H9 (cell line): ENCODE measurements around the gene SLC22A2. TPM values are rescaled to one million over a fixed set of nuclear protein-coding genes. Genes with fewer than 3 reads are reported as not detected.
A peak's percentile ranks its signal among the peaks of the same experiment; 100 is the strongest.

ENCODE experiments used
- DNase-seq: peaks from one replicate; pipeline ENCODE4 v3.0.0-alpha.2; 2017
- H2AFZ ChIP-seq: one replicate; pipeline ENCODE4 v1.6.1; 2013; ENCODE audit warnings: mild to moderate bottlenecking, low read length, control low read depth, moderate library complexity
- H2AK5ac ChIP-seq: 2 replicates; pipeline ENCODE4 v1.6.1; 2013; ENCODE audit warnings: low read length, control low read depth, mixed read lengths; ENCODE audit not compliant: insufficient read length
- H2BK120ac ChIP-seq: one replicate; pipeline ENCODE4 v1.6.1; 2013; ENCODE audit warnings: low read depth, mild to moderate bottlenecking, low read length, control low read depth, inconsistent platforms; ENCODE audit not compliant: poor library complexity, severe bottlenecking
- H2BK12ac ChIP-seq: 2 replicates; pipeline ENCODE4 v1.6.1; 2013; ENCODE audit warnings: low read length, control low read depth, mixed read lengths, low read depth; ENCODE audit not compliant: insufficient read length
- H2BK15ac ChIP-seq: 2 replicates; pipeline ENCODE4 v1.6.1; 2013; ENCODE audit warnings: low read depth, low read length, control low read depth
- H2BK20ac ChIP-seq: one replicate; pipeline ENCODE4 v1.6.1; 2013; ENCODE audit warnings: low read depth, mild to moderate bottlenecking, low read length, control low read depth, inconsistent platforms; ENCODE audit not compliant: poor library complexity, severe bottlenecking
- H2BK5ac ChIP-seq: 2 replicates; pipeline ENCODE4 v1.6.1; 2013; ENCODE audit warnings: low read length, control low read depth, mixed read lengths; ENCODE audit not compliant: insufficient read length
- H3K14ac ChIP-seq: 2 replicates; pipeline ENCODE4 v1.6.1; 2013; ENCODE audit warnings: low read length, control low read depth; ENCODE audit not compliant: insufficient read depth
- H3K18ac ChIP-seq: 2 replicates; pipeline ENCODE4 v1.6.1; 2013; ENCODE audit warnings: low read depth, mild to moderate bottlenecking, mixed read lengths, low read length, control low read depth; ENCODE audit not compliant: insufficient read length
- H3K23ac ChIP-seq: 2 replicates; pipeline ENCODE4 v1.6.1; 2013; ENCODE audit warnings: low read length, control low read depth, mixed read lengths, low read depth; ENCODE audit not compliant: insufficient read length
- H3K23me2 ChIP-seq: 2 replicates; pipeline ENCODE4 v1.6.1; 2013; ENCODE audit warnings: low read depth, mild to moderate bottlenecking, mixed read lengths, low read length, control low read depth; ENCODE audit not compliant: insufficient read length, poor library complexity, severe bottlenecking
- H3K27ac ChIP-seq: 2 replicates; pipeline ENCODE4 v1.5.1; 2013; ENCODE audit warnings: low read length, control low read depth, mixed read lengths, low read depth; ENCODE audit not compliant: insufficient read length
- H3K27me3 ChIP-seq: 2 replicates; pipeline ENCODE4 v1.6.1; 2013; ENCODE audit warnings: low read length, control low read depth, inconsistent platforms; ENCODE audit not compliant: insufficient read depth
- H3K4ac ChIP-seq: 2 replicates; pipeline ENCODE4 v1.6.1; 2013; ENCODE audit warnings: low read depth, mild to moderate bottlenecking, control low read depth, inconsistent platforms, low read length, moderate library complexity
- H3K4me1 ChIP-seq: 2 replicates; pipeline ENCODE4 v1.6.1; 2013; ENCODE audit warnings: low read length, control low read depth, inconsistent platforms; ENCODE audit not compliant: insufficient read depth
- H3K4me2 ChIP-seq: 2 replicates; pipeline ENCODE4 v1.6.1; 2013; ENCODE audit warnings: low read length, control low read depth, mixed read lengths; ENCODE audit not compliant: insufficient read length, insufficient read depth
- H3K56ac ChIP-seq: 2 replicates; pipeline ENCODE4 v1.6.1; 2013; ENCODE audit warnings: low read depth, mild to moderate bottlenecking, mixed read lengths, low read length, control low read depth; ENCODE audit not compliant: insufficient read length
- H3K79me1 ChIP-seq: 2 replicates; pipeline ENCODE4 v1.6.1; 2013; ENCODE audit warnings: low read depth, mild to moderate bottlenecking, moderate library complexity, low read length, control low read depth, inconsistent platforms; ENCODE audit not compliant: insufficient read depth, poor library complexity, severe bottlenecking
- H3K79me2 ChIP-seq: 2 replicates; pipeline ENCODE4 v1.6.1; 2013; ENCODE audit warnings: low read length, control low read depth, inconsistent platforms; ENCODE audit not compliant: insufficient read depth
- H3K9ac ChIP-seq: 2 replicates; pipeline ENCODE4 v1.6.1; 2013; ENCODE audit warnings: low read length, control low read depth, mixed read lengths; ENCODE audit not compliant: insufficient read length; ENCODE audit errors: extremely low read depth
- H3K9me3 ChIP-seq: one replicate; pipeline ENCODE4 v1.6.1; 2013; ENCODE audit warnings: low read depth, low read length, inconsistent platforms; ENCODE audit not compliant: control insufficient read depth
- H3T11ph ChIP-seq: one replicate; pipeline ENCODE4 v1.6.1; 2013; ENCODE audit warnings: mild to moderate bottlenecking, low read length, control low read depth, inconsistent platforms
- H4K20me1 ChIP-seq: one replicate; pipeline ENCODE4 v1.6.1; 2013; ENCODE audit not compliant: control insufficient read depth, insufficient read length, insufficient read depth
- H4K5ac ChIP-seq: 2 replicates; pipeline ENCODE4 v1.6.1; 2013; ENCODE audit warnings: low read depth, mild to moderate bottlenecking, mixed read lengths, low read length, control low read depth; ENCODE audit not compliant: insufficient read length
- H4K8ac ChIP-seq: replicated peaks from 2 replicates; pipeline ENCODE4 v1.6.1; 2013; ENCODE audit warnings: low read length, control low read depth, mixed read lengths, low read depth; ENCODE audit not compliant: insufficient read length
- H4K91ac ChIP-seq: 2 replicates; pipeline ENCODE4 v1.6.1; 2013; ENCODE audit warnings: low read depth, mild to moderate bottlenecking, moderate library complexity, mixed read lengths, low read length, control low read depth; ENCODE audit not compliant: insufficient read length
- H3K27ac Mint-ChIP-seq, 3 experiments: 2 replicates in 2 of 3; 3 replicates in 1 of 3; pipeline ENCODE4 v1.8.0; 2020 to 2021; ENCODE audit warnings: mixed read lengths in 3 of 3, mild to moderate bottlenecking in 1 of 3, moderate library complexity in 1 of 3
- H3K27me3 Mint-ChIP-seq: 2 replicates; pipeline ENCODE4 v1.8.0; 2021; ENCODE audit warnings: low read depth, mild to moderate bottlenecking, moderate library complexity, mixed read lengths
- H3K36me3 Mint-ChIP-seq, 3 experiments: 2 replicates in 2 of 3; 3 replicates in 1 of 3; pipeline ENCODE4 v1.8.0; 2020 to 2021; ENCODE audit warnings: low read depth in 3 of 3, mixed read lengths in 3 of 3; ENCODE audit not compliant: insufficient read depth in 1 of 3
- H3K4me1 Mint-ChIP-seq, 2 experiments: 2 replicates each; pipeline ENCODE4 v1.8.0; 2020; ENCODE audit warnings: mixed read lengths in 2 of 2
- H3K4me3 Mint-ChIP-seq, 2 experiments: 2 replicates in 1 of 2; 3 replicates in 1 of 2; pipeline ENCODE4 v1.8.0; 2020 to 2021; ENCODE audit warnings: mild to moderate bottlenecking in 2 of 2, mixed read lengths in 2 of 2, moderate library complexity in 1 of 2
- H3K9me3 Mint-ChIP-seq, 2 experiments: 2 replicates in 1 of 2; 3 replicates in 1 of 2; pipeline ENCODE4 v1.8.0; 2020; ENCODE audit warnings: mild to moderate bottlenecking in 2 of 2, mixed read lengths in 2 of 2, moderate library complexity in 1 of 2
- CTCF ChIP-seq: fragments of 200-600 bp; sonication (generic); conservative IDR thresholded peaks from 3 replicates; pipeline ENCODE4 v1.8.0; 2021; ENCODE audit warnings: antibody characterized with exemption, mild to moderate bottlenecking
- WGBS: extraction: QIAGEN DNeasy Blood & Tissue Kit; methylation state at CpG from one replicate; pipeline ENCODE4 v1.1.7; 2013; ENCODE audit warnings: missing lambda C conversion rate, low lambda C conversion rate, mixed read lengths; ENCODE audit not compliant: insufficient read length; ENCODE audit errors: extremely low coverage; 5-methylcytosine and 5-hydroxymethylcytosine counted together
- total RNA-seq: library from RNA; stranded (reverse); gene quantifications from 2 replicates; pipeline ENCODE4 v1.2.1, GENCODE V29; 2021

The SLC22A2 gene
- total RNA-seq, 1 experiment from 2014 or later = 1.0 TPM

GRCh38 chr6:160239929-160240690, 18.5 kb downstream of the SLC22A2 start:
- H3K4ac ChIP-seq = no peak overlapping the region
- Mint-ChIP-seq H3K36me3 (peaks cover 21 to 36% (median 23%) of the 10 kb centered on the region in 3 experiments), H3K4me1 (peaks cover 40 to 46% of the 10 kb centered on the region in 2 experiments), H3K4me3 (no peak overlapping the region), H3K9me3 (peaks cover 19 to 38% of the 10 kb centered on the region in 2 experiments), H3K27me3 (no peaks in the 10 kb centered on the region), H3K27ac (peak overlapping the region; percentile 74 to 96 (median 74))
- peak overlapping the region; percentile 49 for H3K27ac ChIP-seq
- no peaks in the 10 kb centered on the region for H4K20me1 ChIP-seq
- H3K27me3 ChIP-seq = no peaks in the 10 kb centered on the region
- no peak overlapping the region for H2AFZ ChIP-seq
- WGBS = no CpG with 5 or more reads among the region's 4 CpGs
- H4K91ac ChIP-seq = no peak overlapping the region
- no peak for DNase-seq
- no peak overlapping the region for H4K5ac ChIP-seq
- no peak overlapping the region for H3K23ac ChIP-seq
- no peak overlapping the region for H3K56ac ChIP-seq
- H2BK15ac ChIP-seq = no peak overlapping the region
- no peak overlapping the region for H2BK12ac ChIP-seq
- H2BK5ac ChIP-seq = no peak overlapping the region
- no peak overlapping the region for H4K8ac ChIP-seq
- H3K23me2 ChIP-seq = no peaks in the 10 kb centered on the region
- peaks cover 4% of the 10 kb centered on the region for H3K9me3 ChIP-seq
- TF ChIP-seq CTCF = no peak
- H3K4me1 ChIP-seq = peaks cover 7% of the 10 kb centered on the region; the same call in 1 of the 2 replicates
- H3K79me2 ChIP-seq = no peaks in the 10 kb centered on the region
- H3K79me1 ChIP-seq = no peaks in the 10 kb centered on the region
- no peak overlapping the region for H2BK120ac ChIP-seq
- H3K18ac ChIP-seq = no peak overlapping the region
- no peak overlapping the region for H2BK20ac ChIP-seq
- no peak overlapping the region for H3K4me2 ChIP-seq
- no peak overlapping the region for H2AK5ac ChIP-seq
- no peak overlapping the region for H3K9ac ChIP-seq
- H3T11ph ChIP-seq = no peak overlapping the region
- H3K14ac ChIP-seq = no peak overlapping the region
